ENCODE measurements around the gene BTBD2. TPM values are rescaled to one million over a fixed set of nuclear protein-coding genes. Genes with fewer than 3 reads are reported as not detected.

The BTBD2 gene
- total and polyA plus RNA-seq, 2 of the 13 experiments (the other 11 are each of a cell fraction or from before 2014, with no cell fraction given): 28.1 to 45.3 TPM

DNA sequence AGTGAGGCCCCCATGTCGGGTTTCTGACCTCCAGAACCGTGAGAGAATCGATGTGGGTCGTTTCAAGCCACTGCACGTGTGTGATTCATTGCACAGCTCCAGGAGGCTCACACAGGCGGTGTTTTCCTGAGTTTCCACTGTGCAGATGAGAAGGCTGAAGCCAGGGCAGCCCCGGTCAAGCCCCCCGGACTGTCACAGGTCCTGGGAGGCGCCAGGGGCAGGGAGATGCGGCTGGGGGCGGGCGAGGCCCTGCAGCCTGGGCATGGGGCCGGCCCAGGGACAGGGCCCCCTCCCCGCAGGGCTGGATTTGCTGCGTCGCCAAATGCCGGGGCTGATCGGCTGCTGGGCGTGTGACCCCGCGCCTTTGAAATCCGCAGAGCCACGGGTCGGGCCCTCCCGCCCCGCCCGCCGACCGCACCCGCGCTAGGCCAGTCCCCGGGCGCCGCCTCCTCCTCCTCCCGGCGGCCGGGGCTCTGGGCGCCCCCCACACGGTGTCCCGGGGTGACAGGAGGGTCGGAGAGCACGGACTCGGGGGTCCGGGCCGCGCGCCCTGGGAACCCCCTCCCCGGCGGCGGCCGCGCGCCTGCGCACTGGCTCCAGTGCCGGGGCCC lies 45.5 kb upstream of the BTBD2 start (continued):
- TF ChIP-seq, protein P1, sequence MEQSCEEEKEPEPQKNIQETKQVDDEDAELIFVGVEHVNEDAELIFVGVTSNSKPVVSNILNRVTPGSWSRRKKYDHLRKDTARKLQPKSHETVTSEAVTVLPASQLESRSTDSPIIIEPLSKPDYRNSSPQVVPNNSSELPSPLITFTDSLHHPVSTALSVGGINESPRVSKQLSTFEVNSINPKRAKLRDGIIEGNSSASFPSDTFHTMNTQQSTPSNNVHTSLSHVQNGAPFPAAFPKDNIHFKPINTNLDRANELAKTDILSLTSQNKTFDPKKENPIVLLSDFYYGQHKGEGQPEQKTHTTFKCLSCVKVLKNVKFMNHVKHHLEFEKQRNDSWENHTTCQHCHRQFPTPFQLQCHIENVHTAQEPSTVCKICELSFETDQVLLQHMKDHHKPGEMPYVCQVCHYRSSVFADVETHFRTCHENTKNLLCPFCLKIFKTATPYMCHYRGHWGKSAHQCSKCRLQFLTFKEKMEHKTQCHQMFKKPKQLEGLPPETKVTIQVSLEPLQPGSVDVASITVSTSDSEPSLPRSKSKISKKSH (CRISPR knock-in tag; IDR thresholded peaks at IDR 0.05; ENCODE audit: borderline replicate concordance): no peak; the same call in 1 of the 2 replicates
- no peak for TF ChIP-seq MTF1 (CRISPR knock-in tag; IDR thresholded peaks at IDR 0.05)
- 0 out of 2 replicates have a peak, but pooled peaks have one; percentile 74 for TF ChIP-seq ZNF558 (CRISPR knock-in tag; IDR thresholded peaks at IDR 0.05; ENCODE audit: borderline replicate concordance)
- TF ChIP-seq, protein P2, sequence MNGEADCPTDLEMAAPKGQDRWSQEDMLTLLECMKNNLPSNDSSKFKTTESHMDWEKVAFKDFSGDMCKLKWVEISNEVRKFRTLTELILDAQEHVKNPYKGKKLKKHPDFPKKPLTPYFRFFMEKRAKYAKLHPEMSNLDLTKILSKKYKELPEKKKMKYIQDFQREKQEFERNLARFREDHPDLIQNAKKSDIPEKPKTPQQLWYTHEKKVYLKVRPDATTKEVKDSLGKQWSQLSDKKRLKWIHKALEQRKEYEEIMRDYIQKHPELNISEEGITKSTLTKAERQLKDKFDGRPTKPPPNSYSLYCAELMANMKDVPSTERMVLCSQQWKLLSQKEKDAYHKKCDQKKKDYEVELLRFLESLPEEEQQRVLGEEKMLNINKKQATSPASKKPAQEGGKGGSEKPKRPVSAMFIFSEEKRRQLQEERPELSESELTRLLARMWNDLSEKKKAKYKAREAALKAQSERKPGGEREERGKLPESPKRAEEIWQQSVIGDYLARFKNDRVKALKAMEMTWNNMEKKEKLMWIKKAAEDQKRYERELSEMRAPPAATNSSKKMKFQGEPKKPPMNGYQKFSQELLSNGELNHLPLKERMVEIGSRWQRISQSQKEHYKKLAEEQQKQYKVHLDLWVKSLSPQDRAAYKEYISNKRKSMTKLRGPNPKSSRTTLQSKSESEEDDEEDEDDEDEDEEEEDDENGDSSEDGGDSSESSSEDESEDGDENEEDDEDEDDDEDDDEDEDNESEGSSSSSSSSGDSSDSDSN (CRISPR knock-in tag; IDR thresholded peaks at IDR 0.05): peak; percentile 55; the same call in 1 of the 2 replicates
- TF ChIP-seq CREB1 (IDR thresholded peaks at IDR 0.05): no peak
- 0 out of 2 replicates have a peak, but pooled peaks have one; percentile 8 for TF ChIP-seq CREB1 (CRISPR knock-in tag; IDR thresholded peaks at IDR 0.05)
- TF ChIP-seq SAP130 (CRISPR knock-in tag; IDR thresholded peaks at IDR 0.05; ENCODE audit: low read depth): peak; percentile 53
- TF ChIP-seq ZNF580 (CRISPR knock-in tag; IDR thresholded peaks at IDR 0.05; ENCODE audit: borderline replicate concordance, low read depth): no peak
- TF ChIP-seq NFE2 (CRISPR knock-in tag; IDR thresholded peaks at IDR 0.05): no peak
- TF ChIP-seq TBP (CRISPR knock-in tag; IDR thresholded peaks at IDR 0.05): no peak
- TF ChIP-seq ZNF451 (CRISPR knock-in tag; IDR thresholded peaks at IDR 0.05): no peak; the same call in 1 of the 2 replicates
- TF ChIP-seq, protein P3, sequence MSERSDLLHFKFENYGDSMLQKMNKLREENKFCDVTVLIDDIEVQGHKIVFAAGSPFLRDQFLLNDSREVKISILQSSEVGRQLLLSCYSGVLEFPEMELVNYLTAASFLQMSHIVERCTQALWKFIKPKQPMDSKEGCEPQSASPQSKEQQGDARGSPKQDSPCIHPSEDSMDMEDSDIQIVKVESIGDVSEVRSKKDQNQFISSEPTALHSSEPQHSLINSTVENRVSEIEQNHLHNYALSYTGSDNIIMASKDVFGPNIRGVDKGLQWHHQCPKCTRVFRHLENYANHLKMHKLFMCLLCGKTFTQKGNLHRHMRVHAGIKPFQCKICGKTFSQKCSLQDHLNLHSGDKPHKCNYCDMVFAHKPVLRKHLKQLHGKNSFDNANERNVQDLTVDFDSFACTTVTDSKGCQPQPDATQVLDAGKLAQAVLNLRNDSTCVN (CRISPR knock-in tag; IDR thresholded peaks at IDR 0.05; ENCODE audit: borderline replicate concordance): no peak; the same call in 1 of the 2 replicates
- TF ChIP-seq ZNF598 (CRISPR knock-in tag; IDR thresholded peaks at IDR 0.05; ENCODE audit: borderline replicate concordance): no peak
- no peak for TF ChIP-seq ZFP90 (CRISPR knock-in tag; IDR thresholded peaks at IDR 0.05; ENCODE audit: borderline replicate concordance)
- no peak for TF ChIP-seq SP140L (CRISPR knock-in tag; IDR thresholded peaks at IDR 0.05; ENCODE audit: borderline replicate concordance)
- no peak for TF ChIP-seq ZNF350 (CRISPR knock-in tag; IDR thresholded peaks at IDR 0.05; ENCODE audit: borderline replicate concordance, low read depth)
- TF ChIP-seq HOXA3 (CRISPR knock-in tag; IDR thresholded peaks at IDR 0.05): peak; percentile 41; the same call in 1 of the 2 replicates
- peak; percentile 63 for TF ChIP-seq TFDP2 (CRISPR knock-in tag; IDR thresholded peaks at IDR 0.05)
- peak; percentile 62; the same call in 1 of the 2 replicates for TF ChIP-seq TBX3 (IDR thresholded peaks at IDR 0.05; ENCODE audit: borderline replicate concordance)

All from HepG2 (cell line).